Measurements from ENCODE around the gene SELENOK.

Gene SELENOK

GRCh38 chr3:53865732-53866499 is 25.7 kb downstream of the SELENOK start:
- Histone ChIP-seq H3K4me2 (ENCODE audit: low read depth, low read length, poor library complexity, severe bottlenecking) (no peak overlapping the region), H3K27me3 (ENCODE audit: insufficient read depth, low read length, poor library complexity, severe bottlenecking) (no peaks in the 10 kb centered on the region), H3K79me2 (ENCODE audit: insufficient read depth, low read length) (no peaks in the 10 kb centered on the region), H3K9me3 (ENCODE audit: insufficient read depth, low read depth, low read length) (no peaks in the 10 kb centered on the region), H3F3A (ENCODE audit: low read depth) (no peaks in the 10 kb centered on the region), H4K20me1 (ENCODE audit: insufficient read depth, low read length, poor library complexity, severe bottlenecking) (no peaks in the 10 kb centered on the region), H2AFZ (ENCODE audit: low read length) (no peak overlapping the region), H3K4me3 (ENCODE audit: low read length, poor library complexity, severe bottlenecking) (no peak overlapping the region), H3K4me1 (ENCODE audit: insufficient read depth, low read length, poor library complexity, severe bottlenecking) (peaks cover 3% of the 10 kb centered on the region), H3K36me3 (ENCODE audit: insufficient read depth, low read length) (peaks cover 34% of the 10 kb centered on the region; the same call in 1 of the 2 replicates), H3K9me2 (replicated peaks; ENCODE audit: low read depth, low read length) (no peaks in the 10 kb centered on the region), H3K9ac (ENCODE audit: low read depth, low read length, poor library complexity, severe bottlenecking) (no peak overlapping the region)
- TF ChIP-seq EZH2phosphoT487 (IDR thresholded peaks at IDR 0.05; ENCODE audit: borderline replicate concordance) = no peak
- no peak for TF ChIP-seq CTCF (conservative IDR thresholded peaks at IDR 0.05; ENCODE audit: low read length)

GRCh38 chr3:53863145-53863544 is 28.5 kb downstream of the SELENOK start:
- H3K9me2 ChIP-seq (replicated peaks; ENCODE audit: low read depth, low read length) = no peaks in the 10 kb centered on the region
- H3K79me2 ChIP-seq (ENCODE audit: insufficient read depth, low read length) = no peaks in the 10 kb centered on the region
- no peak for TF ChIP-seq CTCF (conservative IDR thresholded peaks at IDR 0.05; ENCODE audit: low read length)
- no peak for TF ChIP-seq EZH2phosphoT487 (IDR thresholded peaks at IDR 0.05; ENCODE audit: borderline replicate concordance)
- no peak overlapping the region for H3K9ac ChIP-seq (ENCODE audit: low read depth, low read length, poor library complexity, severe bottlenecking)
- no peak overlapping the region for H3K4me3 ChIP-seq (ENCODE audit: low read length, poor library complexity, severe bottlenecking)
- H3K9me3 ChIP-seq (ENCODE audit: insufficient read depth, low read depth, low read length) = no peaks in the 10 kb centered on the region
- H3K4me1 ChIP-seq (ENCODE audit: insufficient read depth, low read length, poor library complexity, severe bottlenecking) = peaks cover 3% of the 10 kb centered on the region
- no peaks in the 10 kb centered on the region for H3F3A ChIP-seq (ENCODE audit: low read depth)
- no peaks in the 10 kb centered on the region for H3K27me3 ChIP-seq (ENCODE audit: insufficient read depth, low read length, poor library complexity, severe bottlenecking)
- peaks cover 18% of the 10 kb centered on the region; the same call in 1 of the 2 replicates for H3K36me3 ChIP-seq (ENCODE audit: insufficient read depth, low read length)
- H2AFZ ChIP-seq (ENCODE audit: low read length) = no peak overlapping the region
- H3K4me2 ChIP-seq (ENCODE audit: low read depth, low read length, poor library complexity, severe bottlenecking) = no peak overlapping the region
- no peaks in the 10 kb centered on the region for H4K20me1 ChIP-seq (ENCODE audit: insufficient read depth, low read length, poor library complexity, severe bottlenecking)

- no peak overlapping the region for H3K4me3 ChIP-seq (ENCODE audit: low read length, poor library complexity, severe bottlenecking)
- H3K9me2 ChIP-seq (replicated peaks; ENCODE audit: low read depth, low read length) = no peaks in the 10 kb centered on the region
- no peak overlapping the region for H3K9ac ChIP-seq (ENCODE audit: low read depth, low read length, poor library complexity, severe bottlenecking)
- no peak overlapping the region for H2AFZ ChIP-seq (ENCODE audit: low read length)
- no peaks in the 10 kb centered on the region for H4K20me1 ChIP-seq (ENCODE audit: insufficient read depth, low read length, poor library complexity, severe bottlenecking)
- H3K27me3 ChIP-seq (ENCODE audit: insufficient read depth, low read length, poor library complexity, severe bottlenecking) = no peaks in the 10 kb centered on the region
- no peaks in the 10 kb centered on the region for H3F3A ChIP-seq (ENCODE audit: low read depth)
- TF ChIP-seq CTCF (conservative IDR thresholded peaks at IDR 0.05; ENCODE audit: low read length) (no peak), EZH2phosphoT487 (IDR thresholded peaks at IDR 0.05; ENCODE audit: borderline replicate concordance) (no peak)
- H3K4me1 ChIP-seq (ENCODE audit: insufficient read depth, low read length, poor library complexity, severe bottlenecking) = peaks cover 3% of the 10 kb centered on the region
- no peaks in the 10 kb centered on the region for H3K79me2 ChIP-seq (ENCODE audit: insufficient read depth, low read length)
- no peaks in the 10 kb centered on the region for H3K9me3 ChIP-seq (ENCODE audit: insufficient read depth, low read depth, low read length)
- H3K4me2 ChIP-seq (ENCODE audit: low read depth, low read length, poor library complexity, severe bottlenecking) = no peak overlapping the region
- peaks cover 13% of the 10 kb centered on the region; the same call in 1 of the 2 replicates for H3K36me3 ChIP-seq (ENCODE audit: insufficient read depth, low read length)
Observed at GRCh38 chr3:53862241-53862640, 29.4 kb downstream of the SELENOK start.
